ENCODE measurements around the gene KLHL5. TPM values are rescaled to one million over a fixed set of nuclear protein-coding genes. Genes with fewer than 3 reads are reported as not detected.
"Not testable (repeated sequence)": the region's sequence is repeated elsewhere in the genome, so short reads cannot be mapped to it uniquely, and the experiment has no call there.

Gene KLHL5
- total RNA-seq, 2 experiments from 2014 or later, result 16.6 to 17.0 TPM

GRCh38 chr4:39106011-39106410, 44.0 kb downstream of the KLHL5 start:
- H3K27ac Mint-ChIP-seq, result no peak overlapping the region
- no peak overlapping the region for H3K4me3 Mint-ChIP-seq
- peaks cover 16% of the 10 kb centered on the region for H3K36me3 Mint-ChIP-seq (ENCODE audit: low read depth)
- H3K9me3 Mint-ChIP-seq (ENCODE audit: insufficient read depth), result no peaks in the 10 kb centered on the region
- CTCF ChIA-PET, result no interaction called here
- H3K27me3 Mint-ChIP-seq (ENCODE audit: low read depth), result no peaks in the 10 kb centered on the region
- POLR2A ChIA-PET, result no interaction called here
- ATAC-seq (no peak), DNase-seq (no peak)
- H3K4me1 Mint-ChIP-seq (ENCODE audit: low read depth), result no peaks in the 10 kb centered on the region

GRCh38 chr4:39114436-39114835, 52.4 kb downstream of the KLHL5 start:
- Mint-ChIP-seq H3K4me1 (ENCODE audit: low read depth) (peaks cover 24% of the 10 kb centered on the region), H3K4me3 (no peak overlapping the region), H3K27me3 (ENCODE audit: low read depth) (no peaks in the 10 kb centered on the region), H3K9me3 (ENCODE audit: insufficient read depth) (no peaks in the 10 kb centered on the region), H3K36me3 (ENCODE audit: low read depth) (peaks cover 52% of the 10 kb centered on the region), H3K27ac (no peak overlapping the region)
- CTCF ChIA-PET, result interaction anchor here (0.9 kb wide), 1 partner anchor 20 kb away, joined by 3 read pairs; no protein-coding TSS in a partner anchor
- POLR2A ChIA-PET, result no interaction called here
- no peak for DNase-seq
- no peak for ATAC-seq

- peaks cover 58% of the 10 kb centered on the region for H3K36me3 Mint-ChIP-seq (ENCODE audit: low read depth)
Measured at GRCh38 chr4:39118034-39118658, 56.1 kb downstream of the KLHL5 start.

GRCh38 chr4:39120418-39120817, 58.4 kb downstream of the KLHL5 start:
- H3K9me3 Mint-ChIP-seq (ENCODE audit: insufficient read depth), result no peaks in the 10 kb centered on the region
- H3K36me3 Mint-ChIP-seq (ENCODE audit: low read depth), result peaks cover 46% of the 10 kb centered on the region
- H3K4me3 Mint-ChIP-seq, result no peak overlapping the region

More at GRCh38 chr4:39118034-39118658, 56.1 kb downstream of the KLHL5 start:
- Mint-ChIP-seq H3K9me3 (ENCODE audit: insufficient read depth) (no peaks in the 10 kb centered on the region), H3K27me3 (ENCODE audit: low read depth) (no peaks in the 10 kb centered on the region), H3K4me1 (ENCODE audit: low read depth) (peaks cover 24% of the 10 kb centered on the region), H3K4me3 (peak overlapping the region; percentile 44), H3K27ac (peak overlapping the region; percentile 91)
- ChIA-PET CTCF (interaction anchor here (1.0 to 1.3 kb wide), 4 partner anchors 16 to 215 kb away, joined by 3 to 5 read pairs (median 3); no protein-coding TSS in a partner anchor), POLR2A (no interaction called here)
- ATAC-seq, result peak; percentile 70
- DNase-seq, result peak; percentile 55

GRCh38 chr4:39124885-39125599, 63.0 kb downstream of the KLHL5 start:
- DNase-seq, result no peak
- no peak for ATAC-seq
- no peak overlapping the region for H3K4me3 Mint-ChIP-seq
- H3K27ac Mint-ChIP-seq, result no peak overlapping the region
- ChIA-PET CTCF (interaction anchor here (0.6 to 1.8 kb wide), 2 partner anchors 9 to 85 kb away, joined by 3 to 8 read pairs; no protein-coding TSS in a partner anchor), POLR2A (no interaction called here)
- peaks cover 20% of the 10 kb centered on the region for H3K36me3 Mint-ChIP-seq (ENCODE audit: low read depth)
- no peaks in the 10 kb centered on the region for H3K9me3 Mint-ChIP-seq (ENCODE audit: insufficient read depth)
- no peaks in the 10 kb centered on the region for H3K4me1 Mint-ChIP-seq (ENCODE audit: low read depth)
- no peaks in the 10 kb centered on the region for H3K27me3 Mint-ChIP-seq (ENCODE audit: low read depth)

More at GRCh38 chr4:39120418-39120817, 58.4 kb downstream of the KLHL5 start:
- Mint-ChIP-seq H3K4me1 (ENCODE audit: low read depth) (peaks cover 24% of the 10 kb centered on the region), H3K27me3 (ENCODE audit: low read depth) (no peaks in the 10 kb centered on the region), H3K27ac (no peak overlapping the region)
- ChIA-PET POLR2A (no interaction called here), CTCF (interaction anchor here (2.6 kb wide), 1 partner anchor 15 kb away, joined by 8 read pairs; no protein-coding TSS in a partner anchor)
- no peak for DNase-seq
- no peak for ATAC-seq

GRCh38 chr4:39125600-39125985, 63.6 kb downstream of the KLHL5 start:
- H3K27me3 Mint-ChIP-seq (ENCODE audit: low read depth), result no peaks in the 10 kb centered on the region
- ChIA-PET POLR2A (no interaction called here), CTCF (interaction anchor here (0.6 to 1.8 kb wide), 2 partner anchors 9 to 85 kb away, joined by 3 to 8 read pairs; no protein-coding TSS in a partner anchor)
- peaks cover 14% of the 10 kb centered on the region for H3K36me3 Mint-ChIP-seq (ENCODE audit: low read depth)
- no peaks in the 10 kb centered on the region for H3K9me3 Mint-ChIP-seq (ENCODE audit: insufficient read depth)
- no peak for DNase-seq
- no peak overlapping the region for H3K27ac Mint-ChIP-seq
- no peak overlapping the region for H3K4me3 Mint-ChIP-seq
- H3K4me1 Mint-ChIP-seq (ENCODE audit: low read depth), result no peaks in the 10 kb centered on the region
- no peak for ATAC-seq

GRCh38 chr4:39126256-39127095, 64.4 kb downstream of the KLHL5 start:
- CTCF ChIA-PET, result interaction anchor here (1.0 to 1.8 kb wide), 2 partner anchors 8 to 212 kb away, joined by 3 to 8 read pairs; no protein-coding TSS in a partner anchor
- ATAC-seq (no peak), DNase-seq (no peak)
- no peak overlapping the region for H3K27ac Mint-ChIP-seq
- POLR2A ChIA-PET, result interaction anchor here (0.6 kb wide), 1 partner anchor 18 kb away, joined by 5 read pairs; no protein-coding TSS in a partner anchor
- H3K4me1 Mint-ChIP-seq (ENCODE audit: low read depth), result no peaks in the 10 kb centered on the region
- H3K9me3 Mint-ChIP-seq (ENCODE audit: insufficient read depth), result no peaks in the 10 kb centered on the region
- no peak overlapping the region for H3K4me3 Mint-ChIP-seq
- H3K36me3 Mint-ChIP-seq (ENCODE audit: low read depth), result peaks cover 13% of the 10 kb centered on the region
- no peaks in the 10 kb centered on the region for H3K27me3 Mint-ChIP-seq (ENCODE audit: low read depth)

GRCh38 chr4:39133623-39134022, 71.6 kb downstream of the KLHL5 start:
- ChIA-PET CTCF (interaction anchor here (0.7 to 6.0 kb wide), 12 partner anchors 8 to 375 kb away, joined by 3 to 115 read pairs (median 6); no protein-coding TSS in a partner anchor), POLR2A (interaction anchor here (1.0 kb wide), 1 partner anchor 325 kb away, joined by 3 read pairs; the partner anchor contains the start of gene RPL9)
- Mint-ChIP-seq H3K4me3 (no peak overlapping the region), H3K27ac (no peak overlapping the region), H3K36me3 (ENCODE audit: low read depth) (peaks cover 4% of the 10 kb centered on the region), H3K9me3 (ENCODE audit: insufficient read depth) (no peaks in the 10 kb centered on the region), H3K4me1 (ENCODE audit: low read depth) (peaks cover 11% of the 10 kb centered on the region), H3K27me3 (ENCODE audit: low read depth) (no peaks in the 10 kb centered on the region)
- ATAC-seq (no peak), DNase-seq (no peak)

GRCh38 chr4:39134683-39135306, 72.8 kb downstream of the KLHL5 start:
- no peak overlapping the region for H3K27ac Mint-ChIP-seq
- CTCF ChIA-PET, result interaction anchor here (0.6 to 6.0 kb wide), 42 partner anchors 9 to 375 kb away, joined by 3 to 115 read pairs (median 4); no protein-coding TSS in a partner anchor
- H3K4me1 Mint-ChIP-seq (ENCODE audit: low read depth), result peaks cover 11% of the 10 kb centered on the region
- H3K36me3 Mint-ChIP-seq (ENCODE audit: low read depth), result peaks cover 1% of the 10 kb centered on the region
- POLR2A ChIA-PET, result no interaction called here
- no peaks in the 10 kb centered on the region for H3K9me3 Mint-ChIP-seq (ENCODE audit: insufficient read depth)
- ATAC-seq (no peak), DNase-seq (no peak)
- H3K4me3 Mint-ChIP-seq, result no peak overlapping the region
- H3K27me3 Mint-ChIP-seq (ENCODE audit: low read depth), result no peaks in the 10 kb centered on the region

- ATAC-seq; DNase-seq; H3K9me3 Mint-ChIP-seq (ENCODE audit: insufficient read depth); H3K4me3 Mint-ChIP-seq; POLR2A ChIA-PET; H3K36me3 Mint-ChIP-seq (ENCODE audit: low read depth); H3K27ac Mint-ChIP-seq; H3K27me3 Mint-ChIP-seq (ENCODE audit: low read depth): not testable (repeated sequence)
- peaks cover 11% of the 10 kb centered on the region for H3K4me1 Mint-ChIP-seq (ENCODE audit: low read depth)
- CTCF ChIA-PET, result interaction anchor here (3.0 kb wide), 1 partner anchor 236 kb away, joined by 19 read pairs; no protein-coding TSS in a partner anchor
Measured at GRCh38 chr4:39138227-39138626, 76.2 kb downstream of the KLHL5 start.

- POLR2A ChIA-PET, result interaction anchor here (0.6 kb wide), 1 partner anchor 1298 kb away, joined by 3 read pairs; no protein-coding TSS in a partner anchor
- CTCF ChIA-PET, result interaction anchor here (0.7 to 1.5 kb wide), 2 partner anchors 11 to 243 kb away, joined by 3 to 4 read pairs; no protein-coding TSS in a partner anchor
- no peak overlapping the region for H3K27ac Mint-ChIP-seq
- H3K36me3 Mint-ChIP-seq (ENCODE audit: low read depth), result no peaks in the 10 kb centered on the region
- H3K4me3 Mint-ChIP-seq, result no peak overlapping the region
- ATAC-seq (no peak), DNase-seq (no peak)
- H3K9me3 Mint-ChIP-seq (ENCODE audit: insufficient read depth), result no peaks in the 10 kb centered on the region
- peaks cover 4% of the 10 kb centered on the region for H3K4me1 Mint-ChIP-seq (ENCODE audit: low read depth)
- H3K27me3 Mint-ChIP-seq (ENCODE audit: low read depth), result no peaks in the 10 kb centered on the region
Measured at GRCh38 chr4:39146211-39146610, 84.2 kb downstream of the KLHL5 start.

Measured in activated CD8-positive, alpha-beta T cell treated with anti-CD3 and anti-CD28 coated beads, Interleukin-2, amount 10 ng/mL, durations not matched to agents 7 days and 5 days (primary cell).